Measurements from ENCODE around the gene RPP40.
A peak's percentile ranks its signal among the peaks of the same experiment; 100 is the strongest.

RPP40 gene

GRCh38 chr6:4981761-4982160 lies 22.1 kb downstream of the RPP40 start:
- TF ChIP-seq CTCF (conservative IDR thresholded peaks at IDR 0.05; ENCODE audit: low read length): no peak
- no peak overlapping the region for H3K4me3 ChIP-seq (ENCODE audit: low read length)
- DNase-seq (ENCODE audit: low read depth): no peak

DNA sequence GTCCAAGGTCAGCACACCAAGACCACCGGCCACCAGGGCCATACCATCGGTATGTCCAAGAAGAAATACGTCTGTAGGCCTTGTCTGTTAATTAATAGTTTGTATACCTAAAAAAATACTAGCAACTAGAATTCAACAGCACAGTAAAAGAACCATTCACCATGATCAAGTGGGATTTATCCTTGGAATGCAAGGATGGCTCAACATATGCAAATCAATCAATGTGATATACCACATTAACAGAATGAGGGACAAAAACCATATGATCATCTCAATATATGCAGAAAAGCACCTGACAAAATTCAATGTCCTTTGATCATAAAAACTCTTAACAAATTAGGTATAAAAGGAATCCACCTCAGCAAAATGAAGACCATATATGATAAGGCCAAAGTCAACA lies 24.4 kb downstream of the RPP40 start:
- TF ChIP-seq CTCF (conservative IDR thresholded peaks at IDR 0.05; ENCODE audit: low read length): no peak
- no peak for DNase-seq (ENCODE audit: low read depth)
- H3K4me3 ChIP-seq (ENCODE audit: low read length): no peak overlapping the region

DNA sequence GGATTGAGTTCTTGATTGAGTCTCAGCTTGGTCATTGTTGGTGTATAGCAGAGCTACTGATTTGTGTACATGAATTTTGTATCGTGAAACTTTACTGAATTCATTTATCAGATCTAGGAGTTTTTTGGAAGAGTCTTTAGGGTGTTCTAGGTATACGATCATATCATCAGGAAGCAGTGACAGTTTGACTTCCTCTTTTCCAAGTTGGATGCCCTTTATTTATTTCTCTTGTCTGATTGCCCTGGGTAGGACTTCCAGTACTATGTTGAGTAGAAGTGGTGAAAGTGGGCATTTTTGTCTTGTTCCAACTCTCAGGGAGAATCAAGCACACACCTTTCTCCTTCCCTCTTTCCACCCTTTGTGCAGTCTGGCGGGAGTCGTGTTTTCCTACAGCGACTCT lies 26.4 kb downstream of the RPP40 start:
- TF ChIP-seq CTCF (conservative IDR thresholded peaks at IDR 0.05; ENCODE audit: low read length): no peak
- DNase-seq (ENCODE audit: low read depth): no peak

DNA sequence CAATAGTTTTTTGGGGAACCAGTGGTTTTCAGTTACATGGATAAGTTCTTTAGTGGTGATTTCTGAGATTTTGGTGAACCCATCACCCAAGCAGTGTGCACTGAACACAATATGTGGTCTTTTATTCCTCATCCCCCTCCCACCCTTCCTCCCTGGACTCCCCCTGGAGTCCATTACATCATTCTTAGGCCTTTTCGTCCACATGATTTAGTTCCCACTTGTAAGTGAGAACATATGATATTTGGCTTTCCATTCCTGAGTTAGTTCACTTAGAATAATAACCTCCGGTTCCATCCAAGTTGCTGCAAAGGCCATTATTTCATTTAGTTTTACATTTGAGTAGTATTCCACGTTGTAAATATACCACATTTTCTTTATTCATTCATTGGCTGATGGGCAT lies 28.3 kb downstream of the RPP40 start:
- no peak overlapping the region for H3K4me3 ChIP-seq (ENCODE audit: low read length)
- no peak for DNase-seq (ENCODE audit: low read depth)
- no peak for TF ChIP-seq CTCF (conservative IDR thresholded peaks at IDR 0.05; ENCODE audit: low read length)

More for the DNA sequence above, 26.4 kb downstream of the RPP40 start:
- no peak overlapping the region for H3K4me3 ChIP-seq (ENCODE audit: low read length)

DNA sequence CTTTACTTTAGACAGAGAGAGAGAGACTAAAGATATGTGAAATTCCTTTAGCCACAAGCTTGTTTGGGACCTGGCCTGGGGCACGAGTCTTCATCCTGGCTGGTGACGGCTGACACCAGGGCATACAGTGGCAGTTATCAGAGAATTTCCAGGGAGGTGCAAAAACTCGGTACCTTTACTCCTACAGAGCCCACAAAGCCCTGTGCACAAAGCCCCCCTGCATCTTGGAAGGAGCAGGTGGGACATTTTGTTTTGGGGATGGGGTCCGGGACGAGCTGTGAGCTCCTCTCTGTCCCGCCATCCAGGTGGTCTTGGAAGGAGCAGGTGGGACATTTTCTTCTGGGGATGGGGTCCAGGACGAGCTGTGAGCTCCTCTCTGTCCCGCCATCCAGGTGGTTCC lies 28.9 kb downstream of the RPP40 start:
- no peak for TF ChIP-seq CTCF (conservative IDR thresholded peaks at IDR 0.05; ENCODE audit: low read length)
- no peak for DNase-seq (ENCODE audit: low read depth)
- H3K4me3 ChIP-seq (ENCODE audit: low read length): no peak overlapping the region

GRCh38 chr6:4973982-4974745 lies 29.7 kb downstream of the RPP40 start:
- TF ChIP-seq CTCF (conservative IDR thresholded peaks at IDR 0.05; ENCODE audit: low read length): no peak
- no peak overlapping the region for H3K4me3 ChIP-seq (ENCODE audit: low read length)
- peak; percentile 65 for DNase-seq (ENCODE audit: low read depth)

DNA sequence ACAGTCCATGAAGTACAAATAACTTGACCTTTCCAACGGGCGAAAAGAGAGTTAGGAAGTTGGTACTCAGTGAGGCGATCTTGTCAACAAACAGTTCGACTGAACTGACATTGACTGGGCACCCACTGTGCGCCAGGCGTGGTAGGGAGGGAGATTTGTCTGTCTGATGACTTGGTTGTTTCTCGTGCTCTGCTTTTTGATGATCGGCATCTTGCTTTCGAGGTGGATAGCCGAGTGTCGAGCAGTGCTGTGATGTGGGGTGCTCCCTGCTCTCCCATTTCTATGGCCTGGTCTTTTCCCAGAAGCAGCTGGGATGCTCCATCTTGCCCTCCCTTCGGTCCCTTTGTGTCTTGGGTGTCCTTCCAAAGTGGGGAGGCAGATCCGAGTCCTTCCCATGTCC lies 30.4 kb downstream of the RPP40 start:
- DNase-seq (ENCODE audit: low read depth): no peak
- TF ChIP-seq CTCF (conservative IDR thresholded peaks at IDR 0.05; ENCODE audit: low read length): no peak
- H3K4me3 ChIP-seq (ENCODE audit: low read length): no peak overlapping the region

Measured in AG10803 (cell line).